Prostate gland (tissue), 2 donors: ENCODE data around the gene DDAH1. TPM values are rescaled to one million over a fixed set of nuclear protein-coding genes. Genes with fewer than 3 reads are reported as not detected.

ENCODE experiments used
- DNase-seq: peaks from one replicate; pipeline ENCODE4 v3.0.0-alpha.2; 2019; ENCODE audit warnings: low spot score
- H3K27ac ChIP-seq, 2 donors: fragments of 200-600 bp; sonication (generic); 2 replicates each; pipeline ENCODE4 v1.5.1; 2017 to 2019
- H3K27me3 ChIP-seq: fragments of 200-600 bp; sonication (generic); replicated peaks from 2 replicates; pipeline ENCODE4 v1.5.1; 2019; ENCODE audit not compliant: insufficient read depth
- H3K36me3 ChIP-seq, 2 donors: fragments of 200-600 bp; sonication (generic); 1 replicate in 1 of 2; 2 replicates in 1 of 2; pipeline versions ENCODE4 v1.5.1 to v1.8.1; 2017 to 2019
- H3K4me1 ChIP-seq: fragments of 200-600 bp; sonication (generic); replicated peaks from 2 replicates; pipeline ENCODE4 v1.5.1; 2019
- H3K4me3 ChIP-seq, 2 donors: fragments of 200-600 bp; sonication (generic); 2 replicates each; pipeline ENCODE4 v1.5.1; 2017 to 2019
- H3K9me3 ChIP-seq: fragments of 200-600 bp; sonication (generic); 2 replicates; pipeline ENCODE4 v1.5.1; 2017
- POLR2A ChIP-seq: fragments of 450-650 bp; IDR thresholded peaks from one replicate; pipeline ENCODE4 v1.6.1; 2016; ENCODE audit warnings: antibody characterized with exemption, mild to moderate bottlenecking
- POLR2AphosphoS5 ChIP-seq: sonication (generic); formaldehyde crosslinking; IDR thresholded peaks from one replicate; pipeline ENCODE4 v1.6.1; 2017; ENCODE audit warnings: antibody characterized with exemption
- WGBS: methylation state at CpG from one replicate; pipeline ENCODE4 v1.1.5; 2018; 5-methylcytosine and 5-hydroxymethylcytosine counted together
- intact Hi-C: fragments of 100-400 bp; cut with DNase I; formaldehyde crosslinking; loops from one replicate; pipeline ENCODE4 v1.14.2; 2022
- total RNA-seq, 2 donors: library from RNA; depleted of rRNA; stranded (reverse); fragments of >200 nt; gene quantifications; one replicate each; pipeline ENCODE4 v1.1.0, GENCODE V29; 2016
- TF ChIP-seq, protein P1 (sequence below), 4 experiments: fragments of 200-600 bp in 2 of 4; fragments of 450-650 bp in 2 of 4; sonication (generic) in 2 of 4; IDR thresholded peaks; 1 replicate in 3 of 4; 2 replicates in 1 of 4; pipeline ENCODE4 v1.5.1; 2016 to 2019; ENCODE audit warnings: antibody characterized with exemption in 4 of 4, mild to moderate bottlenecking in 2 of 4, moderate library complexity in 2 of 4

Gene DDAH1
- total RNA-seq, 2 donors from 2014 or later: 61.6 to 70.7 TPM

- H3K36me3 ChIP-seq: no peaks in the 10 kb centered on the region
- no peak for DNase-seq
- no peaks in the 10 kb centered on the region for H3K27me3 ChIP-seq
- intact Hi-C loops: no loop called here
- 62% methylated on average over 3 of the region's 3 CpGs for WGBS
- H3K4me3 ChIP-seq: no peak overlapping the region
- H3K27ac ChIP-seq: peak overlapping the region; percentile 49 to 64
- H3K4me1 ChIP-seq: peaks cover 2% of the 10 kb centered on the region
- H3K9me3 ChIP-seq: no peaks in the 10 kb centered on the region
- TF ChIP-seq, protein P1, sequence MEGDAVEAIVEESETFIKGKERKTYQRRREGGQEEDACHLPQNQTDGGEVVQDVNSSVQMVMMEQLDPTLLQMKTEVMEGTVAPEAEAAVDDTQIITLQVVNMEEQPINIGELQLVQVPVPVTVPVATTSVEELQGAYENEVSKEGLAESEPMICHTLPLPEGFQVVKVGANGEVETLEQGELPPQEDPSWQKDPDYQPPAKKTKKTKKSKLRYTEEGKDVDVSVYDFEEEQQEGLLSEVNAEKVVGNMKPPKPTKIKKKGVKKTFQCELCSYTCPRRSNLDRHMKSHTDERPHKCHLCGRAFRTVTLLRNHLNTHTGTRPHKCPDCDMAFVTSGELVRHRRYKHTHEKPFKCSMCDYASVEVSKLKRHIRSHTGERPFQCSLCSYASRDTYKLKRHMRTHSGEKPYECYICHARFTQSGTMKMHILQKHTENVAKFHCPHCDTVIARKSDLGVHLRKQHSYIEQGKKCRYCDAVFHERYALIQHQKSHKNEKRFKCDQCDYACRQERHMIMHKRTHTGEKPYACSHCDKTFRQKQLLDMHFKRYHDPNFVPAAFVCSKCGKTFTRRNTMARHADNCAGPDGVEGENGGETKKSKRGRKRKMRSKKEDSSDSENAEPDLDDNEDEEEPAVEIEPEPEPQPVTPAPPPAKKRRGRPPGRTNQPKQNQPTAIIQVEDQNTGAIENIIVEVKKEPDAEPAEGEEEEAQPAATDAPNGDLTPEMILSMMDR (IDR thresholded peaks at IDR 0.05): no peak
- TF ChIP-seq POLR2AphosphoS5: no peak
- TF ChIP-seq POLR2A: no peak
Measured at GRCh38 chr1:85427849-85428248, 37.1 kb downstream of the DDAH1 start.

DNA sequence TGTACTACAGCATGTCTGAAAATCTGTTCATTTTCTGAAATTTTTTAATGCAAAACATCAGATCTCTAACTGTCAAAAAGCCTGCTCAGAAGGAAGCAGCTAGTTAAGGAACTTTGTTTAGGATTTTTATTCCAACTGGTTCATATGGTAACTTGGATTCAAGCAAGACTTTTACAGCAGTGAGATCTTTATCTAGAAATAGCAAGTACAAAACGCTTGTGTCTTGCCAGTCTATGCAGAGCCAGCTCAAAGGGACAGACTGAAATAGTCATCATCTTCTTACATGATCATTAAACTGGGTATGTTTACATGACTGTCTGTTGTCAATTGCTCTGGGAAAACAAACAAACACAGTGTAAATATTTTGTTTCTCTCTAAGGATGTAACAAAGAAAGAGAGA is 37.6 kb downstream of the DDAH1 start:
- no peaks in the 10 kb centered on the region for H3K27me3 ChIP-seq
- WGBS: 0% methylated on average over 1 of the region's 1 CpG
- H3K36me3 ChIP-seq: no peaks in the 10 kb centered on the region
- intact Hi-C loops: no loop called here
- TF ChIP-seq, protein P1 (IDR thresholded peaks at IDR 0.05): no peak
- TF ChIP-seq POLR2AphosphoS5 (peak; percentile 73), POLR2A (no peak)
- H3K4me3 ChIP-seq: no peak overlapping the region
- peak; percentile 34 for DNase-seq
- H3K27ac ChIP-seq: peak overlapping the region; percentile 49 to 64
- peaks cover 2% of the 10 kb centered on the region for H3K4me1 ChIP-seq
- no peaks in the 10 kb centered on the region for H3K9me3 ChIP-seq

GRCh38 chr1:85421179-85421578 is 43.8 kb downstream of the DDAH1 start:
- no peak for DNase-seq
- no peaks in the 10 kb centered on the region for H3K9me3 ChIP-seq
- H3K36me3 ChIP-seq: no peaks in the 10 kb centered on the region
- no peak for TF ChIP-seq POLR2AphosphoS5
- no peak for TF ChIP-seq POLR2A
- TF ChIP-seq, protein P1 (IDR thresholded peaks at IDR 0.05): no peak
- H3K27ac ChIP-seq: no peak overlapping the region
- no peaks in the 10 kb centered on the region for H3K27me3 ChIP-seq
- H3K4me3 ChIP-seq: no peak overlapping the region
- WGBS: 87% methylated on average over 1 of the region's 1 CpG
- intact Hi-C loops: no loop called here
- no peaks in the 10 kb centered on the region for H3K4me1 ChIP-seq

- no peak overlapping the region for H3K27ac ChIP-seq
- H3K4me3 ChIP-seq: no peak overlapping the region
- H3K27me3 ChIP-seq: no peaks in the 10 kb centered on the region
- H3K9me3 ChIP-seq: no peaks in the 10 kb centered on the region
- TF ChIP-seq, protein P1 (IDR thresholded peaks at IDR 0.05): no peak
- TF ChIP-seq POLR2AphosphoS5: no peak
- WGBS: 54% methylated on average over 1 of the region's 1 CpG
- no peaks in the 10 kb centered on the region for H3K4me1 ChIP-seq
- no peak for DNase-seq
- no peaks in the 10 kb centered on the region for H3K36me3 ChIP-seq
- intact Hi-C loops: no loop called here
Measured at GRCh38 chr1:85420199-85420598, 44.8 kb downstream of the DDAH1 start.

GRCh38 chr1:85417876-85418275 is 47.1 kb downstream of the DDAH1 start:
- WGBS: 52% methylated on average over 3 of the region's 3 CpGs
- intact Hi-C loops: no loop called here
- H3K36me3 ChIP-seq: no peaks in the 10 kb centered on the region

More at GRCh38 chr1:85417876-85418275, 47.1 kb downstream of the DDAH1 start:
- Histone ChIP-seq H3K27ac (no peak overlapping the region), H3K4me1 (no peaks in the 10 kb centered on the region), H3K9me3 (no peaks in the 10 kb centered on the region), H3K27me3 (no peaks in the 10 kb centered on the region), H3K4me3 (no peak overlapping the region)
- TF ChIP-seq, protein P1 (IDR thresholded peaks at IDR 0.05): no peak
- TF ChIP-seq POLR2AphosphoS5: no peak
- no peak for TF ChIP-seq POLR2A
- no peak for DNase-seq
